HEK293T (cell line): ENCODE results near the gene POLN.

ENCODE experiments used
- ARNT ChIP-seq: fragments of 450-650 bp; IDR thresholded peaks from 2 replicates; pipeline ENCODE4 v1.6.1; 2017; ENCODE audit warnings: mild to moderate bottlenecking
- BHLHE40 ChIP-seq: fragments of 450-650 bp; IDR thresholded peaks from 2 replicates; pipeline ENCODE4 v1.6.1; 2016; ENCODE audit warnings: mild to moderate bottlenecking, moderate library complexity, borderline replicate concordance
- ELF4 ChIP-seq: fragments of 450-650 bp; IDR thresholded peaks from 2 replicates; pipeline ENCODE4 v1.6.1; 2017; ENCODE audit warnings: antibody characterized with exemption
- FOXA1 ChIP-seq: fragments of 450-650 bp; IDR thresholded peaks from 2 replicates; pipeline ENCODE4 v1.6.1; 2016; ENCODE audit warnings: mild to moderate bottlenecking
- FOXK2 ChIP-seq: fragments of 450-650 bp; IDR thresholded peaks from 2 replicates; pipeline ENCODE4 v1.6.1; 2016; ENCODE audit warnings: mild to moderate bottlenecking
- FOXM1 ChIP-seq: fragments of 450-650 bp; IDR thresholded peaks from 2 replicates; pipeline ENCODE4 v1.6.1; 2017; ENCODE audit warnings: mild to moderate bottlenecking, borderline replicate concordance
- HDGF ChIP-seq: fragments of 450-650 bp; IDR thresholded peaks from 2 replicates; pipeline ENCODE4 v1.6.1; 2017; ENCODE audit warnings: antibody characterized with exemption, borderline replicate concordance
- L3MBTL2 ChIP-seq: fragments of 450-650 bp; conservative IDR thresholded peaks from 2 replicates; pipeline ENCODE4 v1.6.1; 2016; ENCODE audit warnings: mild to moderate bottlenecking
- NFRKB ChIP-seq: fragments of 450-650 bp; IDR thresholded peaks from 2 replicates; pipeline ENCODE4 v1.6.1; 2016; ENCODE audit warnings: mild to moderate bottlenecking, moderate library complexity
- SP1 ChIP-seq: fragments of 450-650 bp; IDR thresholded peaks from 2 replicates; pipeline ENCODE4 v1.6.1; 2017
- SUZ12 ChIP-seq: fragments of 450-650 bp; IDR thresholded peaks from 2 replicates; pipeline ENCODE4 v1.6.1; 2016; ENCODE audit warnings: mild to moderate bottlenecking
- TARDBP ChIP-seq: fragments of 450-650 bp; IDR thresholded peaks from 2 replicates; pipeline ENCODE4 v1.6.1; 2016
- ZNF384 ChIP-seq: fragments of 450-650 bp; IDR thresholded peaks from 2 replicates; pipeline ENCODE4 v1.6.1; 2016
- TF ChIP-seq, protein P1 (sequence below): fragments of 450-650 bp; IDR thresholded peaks from 2 replicates; pipeline ENCODE4 v1.6.1; 2016

DNA sequence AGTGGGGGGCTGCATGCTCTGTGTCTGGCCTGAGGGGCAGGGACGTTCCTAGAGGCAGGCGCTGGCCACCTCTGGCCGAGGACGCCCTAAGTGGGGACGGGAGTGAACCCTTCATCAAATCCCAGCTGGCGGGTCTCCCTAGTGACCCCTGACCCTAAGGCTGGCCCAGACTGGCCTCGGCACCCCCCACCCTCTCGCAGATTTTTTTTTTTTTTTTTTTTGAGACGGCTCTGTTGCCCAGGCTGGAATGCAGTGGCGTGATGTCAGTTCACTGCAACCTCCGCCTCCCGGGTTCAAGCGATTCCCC is 21.0 kb upstream of the POLN start:
- TF ChIP-seq FOXA1 (no peak), FOXK2 (no peak), SP1 (no peak), ZNF384 (no peak), ARNT (no peak), BHLHE40 (no peak), HDGF (no peak), FOXM1 (no peak), ELF4 (no peak), L3MBTL2 (no peak; the same call in 1 of the 2 replicates), SUZ12 (no peak), NFRKB (no peak), TARDBP (no peak)
- TF ChIP-seq, protein P1, sequence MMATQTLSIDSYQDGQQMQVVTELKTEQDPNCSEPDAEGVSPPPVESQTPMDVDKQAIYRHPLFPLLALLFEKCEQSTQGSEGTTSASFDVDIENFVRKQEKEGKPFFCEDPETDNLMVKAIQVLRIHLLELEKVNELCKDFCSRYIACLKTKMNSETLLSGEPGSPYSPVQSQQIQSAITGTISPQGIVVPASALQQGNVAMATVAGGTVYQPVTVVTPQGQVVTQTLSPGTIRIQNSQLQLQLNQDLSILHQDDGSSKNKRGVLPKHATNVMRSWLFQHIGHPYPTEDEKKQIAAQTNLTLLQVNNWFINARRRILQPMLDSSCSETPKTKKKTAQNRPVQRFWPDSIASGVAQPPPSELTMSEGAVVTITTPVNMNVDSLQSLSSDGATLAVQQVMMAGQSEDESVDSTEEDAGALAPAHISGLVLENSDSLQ: no peak
